Astrocyte of the cerebellum (primary cell): Measurements from ENCODE around the gene RNF121.

Source experiments
- DNase-seq: peaks from one replicate; pipeline ENCODE4 v3.0.0-alpha.2; 2011; ENCODE audit warnings: low read depth
- H3K4me3 ChIP-seq: 2 replicates; pipeline ENCODE4 v1.5.1; 2011; ENCODE audit warnings: mild to moderate bottlenecking, low read depth, low read length, moderate library complexity
- in situ Hi-C: cut with HindIII; loops from 2 replicates; pipeline ENCODE4 v1.10.0; 2017; ENCODE audit warnings: low sequenced_read_pairs
- TF ChIP-seq, protein P1 (sequence below): IDR thresholded peaks from 2 replicates; pipeline ENCODE4 v1.5.1; 2012; ENCODE audit warnings: low read length, low read depth, moderate library complexity, mild to moderate bottlenecking; ENCODE audit errors: missing control alignments

Gene RNF121

GRCh38 chr11:72004515-72005346, 75.9 kb downstream of the RNF121 start:
- TF ChIP-seq, protein P1, sequence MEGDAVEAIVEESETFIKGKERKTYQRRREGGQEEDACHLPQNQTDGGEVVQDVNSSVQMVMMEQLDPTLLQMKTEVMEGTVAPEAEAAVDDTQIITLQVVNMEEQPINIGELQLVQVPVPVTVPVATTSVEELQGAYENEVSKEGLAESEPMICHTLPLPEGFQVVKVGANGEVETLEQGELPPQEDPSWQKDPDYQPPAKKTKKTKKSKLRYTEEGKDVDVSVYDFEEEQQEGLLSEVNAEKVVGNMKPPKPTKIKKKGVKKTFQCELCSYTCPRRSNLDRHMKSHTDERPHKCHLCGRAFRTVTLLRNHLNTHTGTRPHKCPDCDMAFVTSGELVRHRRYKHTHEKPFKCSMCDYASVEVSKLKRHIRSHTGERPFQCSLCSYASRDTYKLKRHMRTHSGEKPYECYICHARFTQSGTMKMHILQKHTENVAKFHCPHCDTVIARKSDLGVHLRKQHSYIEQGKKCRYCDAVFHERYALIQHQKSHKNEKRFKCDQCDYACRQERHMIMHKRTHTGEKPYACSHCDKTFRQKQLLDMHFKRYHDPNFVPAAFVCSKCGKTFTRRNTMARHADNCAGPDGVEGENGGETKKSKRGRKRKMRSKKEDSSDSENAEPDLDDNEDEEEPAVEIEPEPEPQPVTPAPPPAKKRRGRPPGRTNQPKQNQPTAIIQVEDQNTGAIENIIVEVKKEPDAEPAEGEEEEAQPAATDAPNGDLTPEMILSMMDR: no peak
- H3K4me3 ChIP-seq: no peak overlapping the region
- in situ Hi-C loops: loop anchor here (25.0 kb wide), 2 partner anchors 108 to 408 kb away; partner anchors contain the start of genes ANAPC15, LAMTOR1 and TOMT
- DNase-seq: no peak

DNA sequence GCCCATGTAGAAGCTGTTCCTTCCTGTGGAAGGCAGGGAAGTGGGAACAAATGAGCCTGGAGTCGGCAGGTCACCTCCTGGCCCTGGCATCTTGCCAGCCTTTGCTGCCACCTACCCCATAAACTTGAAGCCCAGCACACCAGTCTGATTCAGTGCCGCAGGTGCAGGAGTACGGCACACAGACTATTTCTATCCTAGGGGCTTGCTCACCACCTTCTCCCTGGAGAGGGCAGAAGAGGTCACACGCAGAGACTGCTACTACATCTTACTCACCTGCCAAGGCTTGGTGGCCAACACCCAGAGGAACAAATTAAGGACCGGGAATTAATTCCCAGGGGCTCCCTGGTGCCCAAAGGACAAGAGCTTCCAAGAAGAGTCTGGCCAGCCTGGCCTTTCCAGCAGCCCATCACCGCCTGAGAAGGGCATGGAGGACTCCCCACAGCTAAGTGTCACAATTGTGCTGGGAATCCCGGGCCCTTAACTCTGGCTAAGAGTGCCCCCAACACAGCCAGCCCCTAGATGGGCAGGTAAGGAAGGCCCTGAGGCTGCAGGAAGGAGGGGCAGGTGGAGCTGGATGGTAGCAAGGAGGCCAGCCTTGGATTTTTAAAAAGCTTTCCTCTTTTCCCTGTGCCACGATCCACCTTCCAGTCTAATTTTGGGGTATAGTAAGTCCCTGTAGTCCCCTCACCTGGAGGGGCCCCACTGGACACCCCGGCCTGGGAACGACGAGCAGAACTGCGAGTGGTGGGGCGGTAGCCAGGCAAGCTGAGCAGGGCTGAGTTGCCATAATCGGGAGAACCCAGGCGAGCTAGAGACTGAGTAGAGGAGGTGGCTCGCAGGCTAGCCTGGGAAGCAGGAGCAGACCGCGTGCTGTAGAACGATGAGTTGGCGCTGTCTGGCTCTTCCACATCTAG, 76.8 kb downstream of the RNF121 start:
- DNase-seq: no peak
- in situ Hi-C loops: loop anchor here (25.0 kb wide), 2 partner anchors 107 to 407 kb away; partner anchors contain the start of genes ANAPC15, LAMTOR1 and TOMT
- no peak overlapping the region for H3K4me3 ChIP-seq
- TF ChIP-seq, protein P1: no peak

- in situ Hi-C loops: loop anchor here (25.0 kb wide), 2 partner anchors 106 to 406 kb away; partner anchors contain the start of genes ANAPC15, LAMTOR1 and TOMT
- TF ChIP-seq, protein P1: no peak
- no peak overlapping the region for H3K4me3 ChIP-seq
- DNase-seq: no peak
Observed at GRCh38 chr11:72006309-72007088, 77.7 kb downstream of the RNF121 start.

DNA sequence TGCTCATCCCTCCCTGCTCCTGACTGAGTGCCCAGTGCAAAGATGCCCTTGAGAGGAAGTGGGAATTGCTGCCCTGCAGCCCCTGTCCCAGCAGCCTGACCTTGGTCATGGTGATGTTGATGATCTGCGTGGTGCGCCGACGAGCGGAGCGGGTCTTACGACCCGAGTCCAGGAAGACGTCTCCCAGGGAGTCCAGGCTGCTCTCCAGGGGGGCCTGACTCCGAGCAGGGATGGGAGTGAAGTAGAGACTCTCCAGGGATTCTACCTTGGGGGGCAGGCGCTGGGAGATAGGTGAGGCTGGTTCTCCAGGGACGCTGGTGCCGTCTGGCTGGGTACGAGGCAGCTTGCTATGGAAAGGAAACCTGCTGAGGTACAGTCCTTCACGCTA, 78.2 kb downstream of the RNF121 start:
- in situ Hi-C loops: loop anchor here (25.0 kb wide), 2 partner anchors 105 to 405 kb away; partner anchors contain the start of genes ANAPC15, LAMTOR1 and TOMT
- TF ChIP-seq, protein P1: no peak
- no peak overlapping the region for H3K4me3 ChIP-seq
- DNase-seq: no peak

GRCh38 chr11:72007587-72007986, 78.7 kb downstream of the RNF121 start:
- TF ChIP-seq, protein P1: no peak
- DNase-seq: no peak
- in situ Hi-C loops: loop anchor here (25.0 kb wide), 2 partner anchors 105 to 405 kb away; partner anchors contain the start of genes ANAPC15, LAMTOR1 and TOMT
- H3K4me3 ChIP-seq: no peak overlapping the region

- no peak for DNase-seq
- TF ChIP-seq, protein P1: no peak
- H3K4me3 ChIP-seq: no peak overlapping the region
- in situ Hi-C loops: loop anchor here (25.0 kb wide), 2 partner anchors 104 to 404 kb away; partner anchors contain the start of genes ANAPC15, LAMTOR1 and TOMT
Observed at GRCh38 chr11:72008728-72009127, 79.9 kb downstream of the RNF121 start.
